Cardiac fibroblast (primary cell): ENCODE data around the gene CCDC191.

Source experiments
- DNase-seq, 2 donors: peaks; one replicate each; pipeline versions ENCODE4 v3.0.0 to v3.0.0-alpha.2; 2010; ENCODE audit warnings: low read depth in 2 of 2
- H3K4me3 ChIP-seq, 2 donors: replicated peaks in 1 of 2; 1 replicate in 1 of 2; 2 replicates in 1 of 2; pipeline ENCODE4 v1.5.1; 2011; ENCODE audit warnings: low read depth in 2 of 2, low read length in 2 of 2, mild to moderate bottlenecking in 2 of 2, moderate library complexity in 1 of 2
- CTCF ChIP-seq: IDR thresholded peaks from one replicate; pipeline ENCODE4 v1.5.1; 2011; ENCODE audit warnings: low read depth, mild to moderate bottlenecking, low read length, inconsistent platforms

CCDC191 gene

GRCh38 chr3:114081037-114081436, 24.7 kb upstream of the CCDC191 start:
- DNase-seq = peak; percentile 28 to 68
- TF ChIP-seq CTCF = no peak
- no peak overlapping the region for H3K4me3 ChIP-seq

GRCh38 chr3:114080201-114080600, 23.9 kb upstream of the CCDC191 start:
- H3K4me3 ChIP-seq = no peak overlapping the region
- TF ChIP-seq CTCF = no peak
- DNase-seq = no peak

GRCh38 chr3:114079761-114080160, 23.4 kb upstream of the CCDC191 start:
- peak; percentile 33 to 41 for DNase-seq
- H3K4me3 ChIP-seq = no peak overlapping the region

GRCh38 chr3:114078126-114078525, 21.8 kb upstream of the CCDC191 start:
- DNase-seq = no peak
- no peak for TF ChIP-seq CTCF
- no peak overlapping the region for H3K4me3 ChIP-seq

More at GRCh38 chr3:114079761-114080160, 23.4 kb upstream of the CCDC191 start:
- no peak for TF ChIP-seq CTCF

GRCh38 chr3:114076711-114077110, 20.4 kb upstream of the CCDC191 start:
- no peak overlapping the region for H3K4me3 ChIP-seq
- no peak for DNase-seq
- no peak for TF ChIP-seq CTCF

GRCh38 chr3:114071786-114072185, 15.5 kb upstream of the CCDC191 start:
- DNase-seq = peak in 1 of 2 donors; percentile 21
- no peak for TF ChIP-seq CTCF
- H3K4me3 ChIP-seq = no peak overlapping the region

GRCh38 chr3:114068336-114068735, 12.0 kb upstream of the CCDC191 start:
- DNase-seq = no peak
- H3K4me3 ChIP-seq = no peak overlapping the region
- TF ChIP-seq CTCF = no peak
